Inferior parietal cortex (tissue), 1 donor: Measurements from ENCODE around the gene ZNHIT6.

Experiments
- DNase-seq: peaks from one replicate; pipeline ENCODE4 v3.0.0-alpha.2; 2016; ENCODE audit errors: extremely low spot score

The ZNHIT6 gene

GRCh38 chr1:85621430-85621829 lies 86.8 kb downstream of the ZNHIT6 start:
- DNase-seq = no peak

- no peak for DNase-seq
Measured at GRCh38 chr1:85617633-85618100, 90.6 kb downstream of the ZNHIT6 start.

DNA sequence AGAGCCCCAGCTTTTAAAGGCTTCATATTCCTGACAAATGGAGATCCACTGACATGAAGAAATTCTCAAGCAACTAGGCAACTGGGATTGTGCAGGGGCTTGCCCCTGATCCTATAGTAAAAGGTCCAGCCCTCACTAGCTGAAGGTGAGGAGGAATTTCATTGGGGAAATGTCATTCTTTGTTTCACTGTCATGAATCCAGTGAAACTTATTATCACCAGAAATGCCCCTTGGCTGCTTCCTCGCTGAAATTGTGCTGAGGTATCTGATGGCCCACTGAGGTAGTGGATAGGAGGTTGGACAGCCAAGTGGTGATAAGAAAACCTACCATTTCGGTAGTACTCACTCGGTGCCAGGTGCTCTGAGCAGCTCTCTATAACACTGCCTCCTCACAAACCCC lies 91.5 kb downstream of the ZNHIT6 start:
- no peak for DNase-seq

DNA sequence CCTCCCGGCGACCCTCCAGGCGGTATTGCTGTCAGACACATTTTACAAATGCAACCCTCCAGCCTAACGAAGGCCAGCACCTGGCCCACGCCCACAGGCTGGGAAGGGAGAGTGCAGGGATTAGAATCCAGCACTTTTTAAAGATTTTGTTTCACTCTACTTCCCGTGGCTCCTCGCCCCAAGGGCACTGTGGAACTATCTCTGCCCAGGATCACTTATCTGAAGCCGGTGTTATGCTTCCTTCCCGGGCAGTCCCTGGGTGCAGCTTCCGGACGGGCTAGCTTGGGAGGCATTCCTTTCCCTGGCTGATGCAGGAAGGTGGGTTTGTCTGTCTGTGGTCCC lies 91.9 kb downstream of the ZNHIT6 start:
- no peak for DNase-seq

GRCh38 chr1:85615586-85616363 lies 92.5 kb downstream of the ZNHIT6 start:
- no peak for DNase-seq

- no peak for DNase-seq
Measured at GRCh38 chr1:85612704-85613361, 95.4 kb downstream of the ZNHIT6 start.

DNA sequence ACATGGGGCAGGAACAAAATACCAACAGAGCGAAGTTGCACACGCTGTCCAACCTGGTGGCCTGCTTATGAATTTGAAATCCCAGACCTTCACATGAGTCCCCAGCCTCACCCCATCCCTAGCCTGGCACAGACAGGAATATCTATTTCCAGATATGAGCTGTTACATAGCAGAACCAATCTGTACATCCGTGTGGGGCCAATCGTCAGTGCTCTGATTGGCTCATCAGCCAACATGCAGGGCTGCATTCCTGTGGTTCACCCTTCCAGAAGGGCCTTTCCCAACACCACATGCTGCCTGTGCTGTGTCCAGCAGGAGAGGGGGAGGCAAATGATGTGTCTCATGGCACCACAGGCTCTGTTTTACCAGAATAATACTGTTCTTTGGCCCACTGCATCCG lies 96.4 kb downstream of the ZNHIT6 start:
- no peak for DNase-seq

GRCh38 chr1:85611425-85611824 lies 96.8 kb downstream of the ZNHIT6 start:
- no peak for DNase-seq

DNA sequence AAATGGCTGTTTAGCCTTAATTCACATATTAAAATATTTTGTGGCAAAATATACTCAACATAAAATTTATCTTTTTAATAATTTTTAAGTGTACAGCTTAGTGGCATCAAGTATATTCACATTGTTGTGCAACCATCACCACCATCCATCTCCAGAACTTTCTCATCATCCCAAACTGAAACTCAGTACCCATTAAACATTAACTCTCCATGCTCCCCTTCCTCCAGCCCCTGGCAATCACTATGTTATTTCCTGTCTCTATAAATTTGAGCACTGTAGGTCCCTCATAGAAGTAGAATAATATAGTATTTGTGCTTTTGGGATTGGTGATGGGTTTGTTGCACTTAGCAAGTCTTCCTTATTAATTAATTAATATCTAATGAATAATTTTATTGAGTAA lies 98.3 kb downstream of the ZNHIT6 start:
- no peak for DNase-seq

DNA sequence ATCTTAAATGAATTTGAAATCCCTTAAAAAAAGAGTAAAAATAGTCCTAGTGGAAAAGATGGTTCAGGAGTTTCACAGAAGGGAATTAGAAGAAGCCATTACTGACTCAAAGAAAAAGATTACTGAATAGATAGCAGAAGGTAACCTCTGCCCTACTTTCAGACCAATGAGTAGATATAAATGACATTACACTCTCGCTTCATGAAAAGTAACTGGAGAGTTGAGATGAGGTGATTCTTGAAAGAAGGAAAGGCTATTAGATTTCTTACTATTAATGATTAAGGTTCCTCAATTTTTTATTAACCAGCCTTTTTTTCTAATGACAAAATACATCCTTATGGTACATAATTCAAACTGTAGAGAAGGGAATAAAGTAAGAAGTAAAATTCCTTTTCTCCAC lies 99.4 kb downstream of the ZNHIT6 start:
- DNase-seq = no peak

DNA sequence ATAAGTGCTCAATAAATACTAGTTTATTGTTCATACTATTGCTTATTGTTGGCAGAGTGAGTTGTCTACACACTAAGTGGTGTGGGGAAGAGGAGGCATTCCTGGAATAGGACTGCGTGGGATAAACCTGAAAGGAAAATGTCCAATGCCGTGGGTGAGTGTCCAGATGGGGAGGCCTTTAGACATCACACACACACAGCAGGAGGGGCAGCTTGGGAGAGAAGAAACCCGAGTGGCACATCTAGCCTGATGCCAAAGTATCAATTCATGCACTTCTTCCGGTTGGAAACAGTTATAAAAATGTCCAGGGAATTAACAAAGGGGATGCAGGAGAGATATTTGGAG lies 100.3 kb downstream of the ZNHIT6 start:
- DNase-seq = no peak

GRCh38 chr1:85607126-85607920 lies 100.9 kb downstream of the ZNHIT6 start:
- DNase-seq = no peak

DNA sequence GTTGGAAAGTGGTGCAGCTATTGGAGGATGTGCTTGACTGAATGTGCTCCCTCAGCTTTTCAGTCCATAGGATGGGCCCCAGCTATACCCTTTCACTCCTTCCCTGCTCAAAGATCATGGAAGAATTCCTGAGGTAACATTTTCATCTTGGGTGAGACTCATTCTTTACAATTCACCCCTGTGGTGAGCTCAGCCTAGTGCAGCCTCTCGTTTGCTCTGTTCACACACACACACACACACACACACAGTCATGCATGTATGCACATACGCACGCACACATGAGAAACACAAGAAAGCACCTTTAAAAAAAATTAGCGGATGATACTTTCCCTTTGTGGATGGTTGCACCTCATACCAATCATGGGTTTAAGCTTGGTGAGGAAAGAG lies 101.8 kb downstream of the ZNHIT6 start:
- DNase-seq = no peak

- no peak for DNase-seq
Measured at GRCh38 chr1:85605484-85606413, 102.5 kb downstream of the ZNHIT6 start.

- DNase-seq = no peak
Measured at GRCh38 chr1:85604298-85604997, 103.8 kb downstream of the ZNHIT6 start.

DNA sequence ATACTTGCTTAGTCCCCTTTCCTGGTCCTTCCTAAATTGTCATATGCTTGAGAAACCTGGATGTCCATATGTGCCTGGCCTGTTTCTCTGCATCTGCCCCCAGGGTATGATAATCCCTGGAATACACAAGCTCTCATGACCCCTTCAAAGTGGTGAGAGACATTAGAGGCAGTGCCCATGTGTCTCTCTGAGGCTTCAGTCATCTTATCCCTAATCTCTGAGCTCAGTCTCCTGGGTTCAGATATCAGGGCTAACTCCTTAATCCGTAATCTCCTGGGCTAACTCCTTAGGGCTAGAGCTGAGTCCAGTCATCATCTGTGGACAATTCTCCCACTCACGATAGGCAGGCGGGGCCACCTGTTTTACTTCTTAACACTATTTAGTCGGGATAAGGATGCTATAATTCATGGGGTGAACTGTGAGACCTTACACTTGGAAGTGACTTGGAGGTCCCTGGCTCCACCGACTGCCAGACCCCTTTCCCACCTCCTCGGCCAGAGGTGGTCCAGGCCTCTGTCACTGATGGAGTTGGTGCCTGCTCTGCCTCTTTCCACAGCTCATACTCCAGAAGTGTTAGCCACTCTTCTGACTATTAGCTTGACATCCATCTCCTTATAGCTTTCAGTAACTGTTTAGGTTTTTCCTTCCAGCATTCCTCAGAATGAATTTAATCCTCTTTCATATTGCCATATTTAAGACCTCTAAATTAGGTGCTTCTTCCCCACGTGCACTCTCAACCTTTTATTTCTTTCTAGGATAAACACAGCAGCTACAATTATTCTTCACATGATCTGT lies 105.0 kb downstream of the ZNHIT6 start:
- DNase-seq = no peak

DNA sequence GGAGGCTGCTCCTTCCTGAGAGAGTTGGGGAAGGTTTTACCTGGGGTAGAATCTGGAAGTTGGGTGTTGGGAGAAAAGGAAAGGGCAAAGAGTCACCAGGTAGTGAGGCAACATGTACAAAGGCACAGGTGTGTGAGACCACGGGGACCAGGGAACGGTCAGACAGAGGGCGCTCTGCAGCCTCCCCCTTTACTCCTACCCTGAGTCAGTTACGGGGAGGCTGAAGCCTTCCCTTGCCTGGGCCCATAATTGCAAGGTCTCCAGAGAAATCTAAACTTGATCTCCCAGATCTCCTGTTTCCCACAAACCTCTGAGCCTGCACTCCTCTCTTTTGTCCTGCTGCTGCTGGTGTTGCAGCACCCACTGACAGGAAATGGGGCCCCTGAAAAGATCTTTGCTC lies 105.7 kb downstream of the ZNHIT6 start:
- no peak for DNase-seq

- no peak for DNase-seq
Measured at GRCh38 chr1:85601901-85602300, 106.3 kb downstream of the ZNHIT6 start.

- no peak for DNase-seq
Measured at GRCh38 chr1:85599681-85600080, 108.6 kb downstream of the ZNHIT6 start.
